Measurements from ENCODE around the gene SRRM2. TPM values are rescaled to one million over a fixed set of nuclear protein-coding genes. Genes with fewer than 3 reads are reported as not detected.

SRRM2 gene
- total and polyA plus RNA-seq, 9 of the 15 experiments (the other 6 are each of a cell fraction or from before 2014, with no cell fraction given): 26.7 to 563 (median 81.1) TPM

DNA sequence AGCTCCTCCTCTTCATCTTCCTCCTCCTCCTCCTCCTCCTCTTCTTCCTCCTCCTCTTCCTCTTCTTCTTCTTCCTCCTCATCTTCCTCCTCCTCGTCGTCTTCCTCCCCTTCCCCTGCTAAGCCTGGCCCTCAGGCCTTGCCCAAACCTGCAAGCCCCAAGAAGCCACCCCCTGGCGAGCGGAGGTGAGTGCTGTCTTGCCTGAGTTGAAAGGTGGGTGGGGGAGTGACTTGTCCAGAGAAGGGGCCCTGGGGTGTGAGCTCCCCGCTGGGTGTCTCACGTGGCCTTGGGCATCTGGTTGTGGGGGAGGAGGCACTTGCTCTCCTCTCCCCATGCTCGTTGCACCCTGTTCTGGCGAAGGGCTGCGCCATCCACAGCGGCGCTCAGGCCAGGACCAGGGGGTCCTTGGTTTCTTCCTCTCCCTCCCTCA, 16.7 kb downstream of the SRRM2 start (continued):
- TF ChIP-seq KLF13 (tag; IDR thresholded peaks at IDR 0.05; ENCODE audit: borderline replicate concordance, low read depth): no peak

DNA sequence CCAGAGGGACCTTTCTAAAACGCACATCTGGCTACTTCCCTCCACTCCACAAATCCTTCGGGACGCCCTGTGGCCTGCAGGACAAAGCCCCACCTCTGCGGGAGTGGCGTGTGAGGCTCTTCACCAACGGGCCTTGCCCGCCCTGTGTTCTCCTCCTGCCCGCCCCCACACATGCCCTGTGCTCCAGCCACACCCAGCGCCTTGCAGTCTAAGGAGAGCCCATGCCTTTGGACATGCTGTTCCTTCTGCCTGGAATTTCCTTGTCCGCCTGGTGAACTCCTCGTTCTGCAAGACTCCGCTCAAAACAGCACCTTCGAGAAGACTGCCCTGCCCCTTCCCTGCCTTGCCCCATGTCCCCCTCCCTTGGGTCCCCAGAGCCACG, 17.2 kb downstream of the SRRM2 start:
- ATAC-seq (peak; percentile 1; the same call in 1 of the 3 replicates), DNase-seq (ENCODE audit: extremely low read depth in 1 of 4, low spot score in 3 of 4) (no peak), FAIRE-seq (no peak)
- no TSS peak for BruUV-seq (replicated peaks)
- Histone ChIP-seq H3K4me3 (no peak overlapping the region), H3K9me3 (replicated peaks; ENCODE audit: control insufficient read depth, insufficient read depth, low read depth, low read length) (peaks cover under 1% of the 10 kb centered on the region; the same call in 1 of the 2 replicates), H4K20me1 (replicated peaks; ENCODE audit: control insufficient read depth, insufficient read depth, low read length) (peaks cover 24% of the 10 kb centered on the region), H3K4me2 (ENCODE audit: insufficient read depth, low read length) (no peak overlapping the region), H3K36me3 (ENCODE audit: control insufficient read depth, insufficient read depth, low read length) (peaks cover 99% of the 10 kb centered on the region), H3K27me3 (ENCODE audit: control insufficient read depth in 2 of 2, insufficient read depth in 2 of 2, low read length in 2 of 2) (no peaks in the 10 kb centered on the region), H2AFZ (ENCODE audit: low read depth, low read length) (no peak overlapping the region), H3K27ac (ENCODE audit: extremely low read depth, low read depth, low read length) (peak overlapping the region; percentile 34; the same call in 1 of the 3 replicates), H3K9ac (ENCODE audit: insufficient read depth in 1 of 2, low read depth in 2 of 2, low read length in 2 of 2) (peak overlapping the region in 1 of 2 experiments; percentile 81; a peak in 2 of 4 replicates), H3K79me2 (ENCODE audit: control insufficient read depth, insufficient read depth, low read length) (peaks cover 39% of the 10 kb centered on the region), H3K9me1 (ENCODE audit: control insufficient read depth, insufficient read depth, low read length) (no peaks in the 10 kb centered on the region), H3K4me1 (replicated peaks in 1 of 2; ENCODE audit: control insufficient read depth in 2 of 2, insufficient read depth in 2 of 2, low read length in 2 of 2) (peaks cover 15 to 60% of the 10 kb centered on the region in 2 experiments; a peak in 4 of 5 replicates)
- WGBS (ENCODE audit: insufficient coverage, low coverage, missing lambda C conversion rate): 87% methylated on average over 14 of the region's 14 CpGs
- in situ Hi-C loops (cut with MboI) (no loop called here), intact Hi-C loops (cut with micrococcal nuclease) (no loop called here)
- TF ChIP-seq MAX (CRISPR knock-in tag; IDR thresholded peaks at IDR 0.05): 0 out of 2 replicates have a peak, but pooled peaks have one; percentile 4
- TF ChIP-seq, protein P1, sequence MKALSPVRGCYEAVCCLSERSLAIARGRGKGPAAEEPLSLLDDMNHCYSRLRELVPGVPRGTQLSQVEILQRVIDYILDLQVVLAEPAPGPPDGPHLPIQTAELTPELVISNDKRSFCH (CRISPR knock-in tag; IDR thresholded peaks at IDR 0.05): no peak
- TF ChIP-seq, protein P1 (tag; IDR thresholded peaks at IDR 0.05): no peak
- TF ChIP-seq, protein P2, sequence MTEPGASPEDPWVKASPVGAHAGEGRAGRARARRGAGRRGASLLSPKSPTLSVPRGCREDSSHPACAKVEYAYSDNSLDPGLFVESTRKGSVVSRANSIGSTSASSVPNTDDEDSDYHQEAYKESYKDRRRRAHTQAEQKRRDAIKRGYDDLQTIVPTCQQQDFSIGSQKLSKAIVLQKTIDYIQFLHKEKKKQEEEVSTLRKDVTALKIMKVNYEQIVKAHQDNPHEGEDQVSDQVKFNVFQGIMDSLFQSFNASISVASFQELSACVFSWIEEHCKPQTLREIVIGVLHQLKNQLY (CRISPR knock-in tag; conservative IDR thresholded peaks at IDR 0.05): no peak
- no peak for TF ChIP-seq KDM4B (IDR thresholded peaks at IDR 0.05; ENCODE audit: borderline replicate concordance in 2 of 2, low read depth in 1 of 2)
- peak; percentile 9 for TF ChIP-seq FIP1L1 (IDR thresholded peaks at IDR 0.05; ENCODE audit: low read depth, low read length, poor library complexity, severe bottlenecking)
- no peak for TF ChIP-seq ZNF197 (CRISPR knock-in tag; IDR thresholded peaks at IDR 0.05; ENCODE audit: low read depth)
- TF ChIP-seq, protein P3, sequence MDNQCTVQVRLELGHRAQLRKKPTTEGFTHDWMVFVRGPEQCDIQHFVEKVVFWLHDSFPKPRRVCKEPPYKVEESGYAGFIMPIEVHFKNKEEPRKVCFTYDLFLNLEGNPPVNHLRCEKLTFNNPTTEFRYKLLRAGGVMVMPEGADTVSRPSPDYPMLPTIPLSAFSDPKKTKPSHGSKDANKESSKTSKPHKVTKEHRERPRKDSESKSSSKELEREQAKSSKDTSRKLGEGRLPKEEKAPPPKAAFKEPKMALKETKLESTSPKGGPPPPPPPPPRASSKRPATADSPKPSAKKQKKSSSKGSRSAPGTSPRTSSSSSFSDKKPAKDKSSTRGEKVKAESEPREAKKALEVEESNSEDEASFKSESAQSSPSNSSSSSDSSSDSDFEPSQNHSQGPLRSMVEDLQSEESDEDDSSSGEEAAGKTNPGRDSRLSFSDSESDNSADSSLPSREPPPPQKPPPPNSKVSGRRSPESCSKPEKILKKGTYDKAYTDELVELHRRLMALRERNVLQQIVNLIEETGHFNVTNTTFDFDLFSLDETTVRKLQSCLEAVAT (IDR thresholded peaks at IDR 0.05): no peak
- no peak for TF ChIP-seq ZC3H11A (IDR thresholded peaks at IDR 0.05; ENCODE audit: low read depth, low read length)
- ChIA-PET POLR2A (interaction anchor here (0.7 to 9.0 kb wide), 7 partner anchors 8 to 107 kb away, joined by 3 to 96 read pairs (median 5); partner anchors contain the start of genes ELOB and SRRM2), CTCF (ENCODE audit: low intra/inter-chr PET ratio) (no interaction called here)
